ENCODE data around the gene IFITM5. TPM values are rescaled to one million over a fixed set of nuclear protein-coding genes. Genes with fewer than 3 reads are reported as not detected.
"Not testable (repeated sequence)": the region's sequence is repeated elsewhere in the genome, so short reads cannot be mapped to it uniquely, and the experiment has no call there.

Gene IFITM5
- total RNA-seq, 4 donors from 2014 or later: not detected

DNA sequence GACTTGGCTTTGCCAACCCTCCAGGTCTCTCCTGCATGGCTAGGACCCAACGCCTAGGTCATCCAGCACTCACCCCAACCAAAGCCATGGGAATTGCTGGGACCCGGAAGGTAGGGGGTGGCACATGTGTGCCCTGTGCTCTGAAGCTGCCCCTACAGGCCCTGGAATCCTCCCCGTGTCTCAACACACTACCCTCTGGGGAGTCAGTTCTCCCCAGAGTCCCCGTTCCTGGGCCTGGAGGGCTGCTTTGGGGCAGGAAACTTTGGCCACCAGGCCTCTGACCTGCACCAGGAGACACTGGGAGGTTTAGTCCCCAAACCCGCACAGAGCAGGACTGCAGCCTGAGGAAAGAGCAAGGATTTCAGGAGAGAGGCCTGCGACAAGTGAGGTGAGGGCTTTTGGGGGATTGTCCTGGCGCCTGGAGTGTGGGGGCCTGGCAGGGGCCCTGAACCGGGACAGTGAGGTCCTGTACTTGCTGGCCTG lies 14.0 kb upstream of the IFITM5 start:
- H3K9me3 ChIP-seq: no peaks in the 10 kb centered on the region
- H3K27ac ChIP-seq: peak overlapping the region; percentile 82
- H3K4me3 ChIP-seq: peak overlapping the region; percentile 53
- H3K4me1 ChIP-seq: peaks cover 56% of the 10 kb centered on the region
- no peaks in the 10 kb centered on the region for H3K27me3 ChIP-seq
- TF ChIP-seq POLR2AphosphoS5 (IDR thresholded peaks at IDR 0.05) (no peak), EP300 (IDR thresholded peaks at IDR 0.05) (no peak)
- no peaks in the 10 kb centered on the region for H3K36me3 ChIP-seq
- peak in 1 of 2 donors; percentile 62 for DNase-seq (ENCODE audit: low spot score in 2 of 2)
- WGBS: 56% methylated on average over 6 of the region's 8 CpGs

DNA sequence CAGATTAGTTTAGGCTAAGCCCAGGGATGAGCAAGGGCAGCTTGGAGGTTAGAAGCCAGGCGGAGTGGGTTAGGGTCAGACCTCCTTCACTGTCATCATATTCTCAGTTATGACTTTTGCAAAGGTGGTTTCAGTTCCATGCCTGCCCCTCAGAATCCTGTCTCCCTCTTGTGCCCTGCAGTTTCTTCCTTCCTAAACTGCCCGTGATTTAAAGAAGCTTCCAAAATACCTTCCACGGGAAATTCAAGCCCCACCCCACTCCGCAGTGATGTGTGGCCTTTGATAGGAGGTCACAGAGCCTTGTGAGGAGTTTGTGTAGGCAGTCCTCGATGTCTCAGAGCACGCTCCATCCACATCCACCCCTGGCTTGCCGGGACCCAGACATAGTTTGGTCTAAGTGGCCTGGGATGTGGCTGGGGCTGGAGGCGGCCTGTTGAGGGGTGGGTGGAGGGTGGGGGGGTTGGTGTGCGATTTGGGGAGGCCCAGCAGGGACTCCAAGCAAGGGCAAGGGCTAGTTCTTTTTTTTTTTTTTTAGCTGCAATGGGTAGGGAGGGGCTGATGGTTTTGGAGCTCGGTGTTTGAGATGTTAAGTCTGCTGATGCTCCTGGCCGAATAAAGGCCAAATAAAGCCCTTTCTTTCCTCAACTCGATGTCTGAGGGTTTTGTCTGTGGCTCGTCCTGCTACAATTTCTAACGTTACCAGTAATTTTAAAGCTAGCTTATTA lies 12.9 kb upstream of the IFITM5 start:
- H3K36me3 ChIP-seq: no peaks in the 10 kb centered on the region
- H3K4me3 ChIP-seq: peak overlapping the region; percentile 35
- TF ChIP-seq, protein P1, sequence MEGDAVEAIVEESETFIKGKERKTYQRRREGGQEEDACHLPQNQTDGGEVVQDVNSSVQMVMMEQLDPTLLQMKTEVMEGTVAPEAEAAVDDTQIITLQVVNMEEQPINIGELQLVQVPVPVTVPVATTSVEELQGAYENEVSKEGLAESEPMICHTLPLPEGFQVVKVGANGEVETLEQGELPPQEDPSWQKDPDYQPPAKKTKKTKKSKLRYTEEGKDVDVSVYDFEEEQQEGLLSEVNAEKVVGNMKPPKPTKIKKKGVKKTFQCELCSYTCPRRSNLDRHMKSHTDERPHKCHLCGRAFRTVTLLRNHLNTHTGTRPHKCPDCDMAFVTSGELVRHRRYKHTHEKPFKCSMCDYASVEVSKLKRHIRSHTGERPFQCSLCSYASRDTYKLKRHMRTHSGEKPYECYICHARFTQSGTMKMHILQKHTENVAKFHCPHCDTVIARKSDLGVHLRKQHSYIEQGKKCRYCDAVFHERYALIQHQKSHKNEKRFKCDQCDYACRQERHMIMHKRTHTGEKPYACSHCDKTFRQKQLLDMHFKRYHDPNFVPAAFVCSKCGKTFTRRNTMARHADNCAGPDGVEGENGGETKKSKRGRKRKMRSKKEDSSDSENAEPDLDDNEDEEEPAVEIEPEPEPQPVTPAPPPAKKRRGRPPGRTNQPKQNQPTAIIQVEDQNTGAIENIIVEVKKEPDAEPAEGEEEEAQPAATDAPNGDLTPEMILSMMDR (IDR thresholded peaks at IDR 0.05): no peak
- no peak for TF ChIP-seq POLR2A (IDR thresholded peaks at IDR 0.05)
- no peak for TF ChIP-seq EP300 (IDR thresholded peaks at IDR 0.05)
- TF ChIP-seq POLR2AphosphoS5 (IDR thresholded peaks at IDR 0.05): no peak
- whole genome bisulfite sequencing: 48% methylated on average over 12 of the region's 14 CpGs
- peak overlapping the region; percentile 54 for H3K27ac ChIP-seq
- no peaks in the 10 kb centered on the region for H3K27me3 ChIP-seq
- no peak for DNase-seq (ENCODE audit: low spot score in 2 of 2)
- peaks cover 67% of the 10 kb centered on the region for H3K4me1 ChIP-seq
- H3K9me3 ChIP-seq: no peaks in the 10 kb centered on the region

DNA sequence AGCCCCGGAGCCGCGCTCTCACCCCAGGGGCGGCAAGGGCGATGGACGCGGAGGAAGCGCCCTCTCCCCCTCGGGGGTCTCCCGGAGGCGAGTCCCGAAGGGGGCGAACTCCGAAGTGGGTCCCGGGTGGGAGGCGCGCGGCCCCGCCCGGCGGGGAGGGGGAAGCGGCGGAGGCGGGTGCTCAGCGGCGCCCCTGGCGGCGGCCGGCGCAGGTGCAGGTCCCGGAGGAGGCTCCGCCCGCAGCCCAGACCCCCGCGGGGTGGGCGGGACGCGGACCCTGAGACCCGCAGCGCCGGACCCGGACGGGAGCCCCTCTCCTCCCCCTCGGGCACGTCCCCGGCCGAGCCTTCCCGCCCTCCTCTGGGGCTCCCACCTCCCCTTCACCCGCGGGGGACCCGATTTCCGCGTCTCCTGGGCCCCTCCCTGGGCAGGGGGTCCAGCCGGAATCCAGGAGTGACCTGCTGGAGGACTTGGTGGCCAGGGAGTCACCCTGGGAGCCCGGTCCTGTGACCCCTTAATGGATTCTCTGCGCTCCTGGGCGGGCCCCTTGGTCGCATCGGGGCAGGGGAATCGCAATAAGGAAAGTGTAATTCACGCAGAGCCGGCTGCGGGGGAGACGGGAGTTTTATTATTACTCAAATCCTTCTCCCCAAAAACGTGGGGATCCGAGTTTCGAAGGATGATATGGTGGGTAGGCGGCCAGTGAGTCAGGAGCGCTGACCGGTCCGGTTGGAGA lies 11.9 kb upstream of the IFITM5 start:
- DNase-seq (ENCODE audit: low spot score in 2 of 2); H3K36me3 ChIP-seq; H3K9me3 ChIP-seq; H3K27me3 ChIP-seq: not testable (repeated sequence)
- H3K4me3 ChIP-seq: peak overlapping the region; percentile 35
- peaks cover 70% of the 10 kb centered on the region for H3K4me1 ChIP-seq
- no CpG with 5 or more reads among the region's 71 CpGs for WGBS
- peak overlapping the region; percentile 54 for H3K27ac ChIP-seq

DNA sequence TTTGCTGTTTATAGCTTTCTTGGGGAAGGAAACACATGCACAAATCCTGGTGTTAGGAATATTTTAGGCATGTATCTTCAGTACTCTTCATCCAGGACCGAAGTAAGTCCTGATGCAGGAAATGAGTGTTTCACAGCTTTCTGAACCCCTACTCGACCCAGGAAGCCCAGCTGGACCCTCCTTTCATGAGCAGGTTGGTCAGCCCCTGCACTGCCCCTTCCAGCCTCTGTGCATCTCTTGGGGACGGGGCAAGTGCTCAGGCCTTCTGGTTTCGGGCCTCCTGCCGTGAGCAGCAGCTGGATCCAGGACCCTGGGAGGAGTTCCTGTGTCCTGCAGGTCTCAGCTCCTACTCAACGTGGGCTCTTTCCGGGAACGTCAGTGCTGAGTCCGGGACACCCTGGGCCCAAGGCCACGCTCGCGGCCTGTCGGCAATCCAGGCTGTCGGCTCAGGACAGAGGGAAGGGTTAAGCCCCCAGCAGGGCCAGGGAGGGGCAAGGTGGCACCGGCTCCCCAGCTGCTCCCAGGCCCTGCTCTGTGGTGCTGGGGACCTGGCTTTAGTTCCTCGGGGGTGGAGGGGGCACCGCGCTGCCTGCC lies 10.8 kb upstream of the IFITM5 start:
- WGBS: 0% methylated on average over 2 of the region's 18 CpGs
- DNase-seq (ENCODE audit: low spot score in 2 of 2); H3K36me3 ChIP-seq; H3K9me3 ChIP-seq; H3K27me3 ChIP-seq: not testable (repeated sequence)
- Histone ChIP-seq H3K4me1 (peaks cover 59% of the 10 kb centered on the region), H3K4me3 (peak overlapping the region; percentile 53), H3K27ac (peak overlapping the region; percentile 87)

DNA sequence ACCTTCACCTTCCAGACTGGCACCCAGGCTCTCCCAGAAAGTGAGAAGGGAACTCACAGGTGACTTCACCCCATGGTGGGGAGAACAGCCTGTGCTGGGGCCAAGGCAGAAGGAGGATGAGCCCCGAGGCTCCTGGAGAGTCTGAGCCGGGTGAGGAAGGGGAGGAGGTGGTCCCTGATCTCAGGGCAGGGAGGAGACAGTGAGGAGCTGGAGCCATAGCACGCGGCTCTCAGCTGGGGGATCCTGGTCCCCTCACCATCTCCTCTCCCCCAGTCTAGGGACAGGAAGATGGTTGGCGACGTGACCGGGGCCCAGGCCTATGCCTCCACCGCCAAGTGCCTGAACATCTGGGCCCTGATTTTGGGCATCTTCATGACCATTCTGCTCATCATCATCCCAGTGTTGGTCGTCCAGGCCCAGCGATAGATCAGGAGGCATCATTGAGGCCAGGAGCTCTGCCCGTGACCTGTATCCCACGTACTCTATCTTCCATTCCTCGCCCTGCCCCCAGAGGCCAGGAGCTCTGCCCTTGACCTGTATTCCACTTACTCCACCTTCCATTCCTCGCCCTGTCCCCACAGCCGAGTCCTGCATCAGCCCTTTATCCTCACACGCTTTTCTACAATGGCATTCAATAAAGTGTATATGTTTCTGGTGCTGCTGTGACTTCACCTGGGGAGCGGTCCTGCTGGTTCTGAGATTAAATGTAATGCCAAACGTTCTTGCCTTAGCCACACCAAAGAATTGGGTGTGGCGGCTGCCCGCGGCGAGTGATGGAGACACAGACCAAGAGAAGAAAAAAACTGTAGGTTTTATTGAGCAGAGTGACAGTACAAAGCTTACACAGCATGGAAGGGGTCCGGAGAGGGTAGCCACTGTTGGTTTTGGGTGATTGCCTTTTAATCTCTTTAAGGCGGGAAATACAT lies 9.7 kb upstream of the IFITM5 start:
- H3K36me3 ChIP-seq; DNase-seq (ENCODE audit: low spot score in 2 of 2); H3K9me3 ChIP-seq; H3K27me3 ChIP-seq: not testable (repeated sequence)
- peak overlapping the region; percentile 53 for H3K4me3 ChIP-seq
- peak overlapping the region; percentile 87 for H3K27ac ChIP-seq
- H3K4me1 ChIP-seq: peaks cover 52% of the 10 kb centered on the region
- WGBS: 19% methylated on average over 20 of the region's 24 CpGs

DNA sequence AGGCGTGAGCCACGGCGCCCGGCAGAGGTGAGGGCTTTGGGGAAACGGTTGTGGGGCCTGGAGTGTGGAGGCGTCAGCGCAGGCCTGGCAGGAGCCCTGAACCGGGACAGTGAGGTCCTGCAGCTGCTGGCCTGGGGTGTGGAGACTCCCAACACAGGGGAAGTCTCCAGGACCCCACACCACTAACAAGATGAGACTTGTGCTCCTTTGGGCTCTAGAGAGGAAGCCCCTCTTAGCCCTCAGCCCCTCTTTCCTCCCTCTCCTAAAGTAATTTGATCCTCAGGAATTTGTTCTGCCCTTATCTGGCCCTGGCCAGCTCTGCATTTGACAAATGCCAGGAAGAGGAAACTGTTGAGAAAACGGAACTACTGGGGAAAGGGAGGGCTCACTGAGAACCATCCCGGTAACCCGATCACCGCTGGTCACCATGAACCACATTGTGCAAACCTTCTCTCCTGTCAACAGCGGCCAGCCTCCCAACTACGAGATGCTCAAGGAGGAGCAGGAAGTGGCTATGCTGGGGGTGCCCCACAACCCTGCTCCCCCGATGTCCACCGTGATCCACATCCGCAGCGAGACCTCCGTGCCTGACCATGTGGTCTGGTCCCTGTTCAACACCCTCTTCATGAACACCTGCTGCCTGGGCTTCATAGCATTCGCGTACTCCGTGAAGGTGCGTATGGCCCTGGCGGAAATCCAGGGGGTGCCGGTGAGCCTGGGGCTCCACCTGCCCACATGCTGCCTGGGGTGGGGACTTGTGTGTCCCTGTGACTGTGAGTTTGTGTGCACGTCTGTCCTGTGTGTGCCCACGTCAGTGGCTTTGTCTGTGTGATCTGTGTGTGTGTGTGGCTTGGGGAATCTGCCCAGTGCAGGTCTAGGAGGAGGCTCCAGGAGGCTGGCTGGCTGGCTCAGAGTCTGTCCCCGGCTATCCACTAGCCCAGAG lies 8.7 kb upstream of the IFITM5 start, which contains the start of gene IFITM2:
Gene IFITM2 (plus strand): TSS at position 51 of the 943 bp plus-strand sequence. CDS start 377 bp downstream, at position 428.
- DNase-seq (ENCODE audit: low spot score in 2 of 2): peak; percentile 90 to 95

More for the DNA sequence above, 8.7 kb upstream of the IFITM5 start, which contains the start of gene IFITM2:
- H3K4me1 ChIP-seq: peaks cover 46% of the 10 kb centered on the region
- H3K27ac ChIP-seq: peak within 1 kb of the TSS; percentile 87
- H3K36me3 ChIP-seq, H3K9me3 ChIP-seq, H3K27me3 ChIP-seq: not testable (repeated sequence)
- peak within 1 kb of the TSS; percentile 53 for H3K4me3 ChIP-seq
- WGBS: 0% methylated on average over 9 of the region's 28 CpGs
- peak in 2 of 3 donors; percentile 60 to 82 for TF ChIP-seq POLR2AphosphoS5 (IDR thresholded peaks at IDR 0.05)
- TF ChIP-seq POLR2A (IDR thresholded peaks at IDR 0.05): peak in 1 of 2 donors; percentile 72

Measured in suprapubic skin (tissue), 4 donors.